Measurements from ENCODE around the gene ZNF354B.

DNA sequence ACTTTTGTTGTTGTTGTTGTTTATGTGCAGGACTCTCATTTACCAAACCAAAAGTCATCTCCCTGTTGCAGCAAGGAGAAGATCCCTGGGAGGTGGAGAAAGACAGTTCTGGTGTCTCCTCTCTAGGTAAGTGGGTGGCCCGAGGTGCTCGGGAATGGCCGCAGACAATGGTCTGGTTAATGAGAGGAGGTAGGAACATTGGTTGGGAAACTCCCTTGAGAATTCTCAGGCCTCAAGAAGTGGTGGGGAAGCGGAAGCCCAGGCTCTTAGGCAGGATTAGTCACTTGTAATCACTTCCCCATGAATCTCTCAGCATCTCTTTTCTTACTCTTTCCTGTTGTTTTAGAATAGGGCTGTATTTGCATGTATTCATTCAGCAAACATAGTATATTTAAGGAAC, 7.2 kb downstream of the ZNF354B start:
- TF ChIP-seq POLR2A (IDR thresholded peaks at IDR 0.05): no peak
- TF ChIP-seq, protein P1, sequence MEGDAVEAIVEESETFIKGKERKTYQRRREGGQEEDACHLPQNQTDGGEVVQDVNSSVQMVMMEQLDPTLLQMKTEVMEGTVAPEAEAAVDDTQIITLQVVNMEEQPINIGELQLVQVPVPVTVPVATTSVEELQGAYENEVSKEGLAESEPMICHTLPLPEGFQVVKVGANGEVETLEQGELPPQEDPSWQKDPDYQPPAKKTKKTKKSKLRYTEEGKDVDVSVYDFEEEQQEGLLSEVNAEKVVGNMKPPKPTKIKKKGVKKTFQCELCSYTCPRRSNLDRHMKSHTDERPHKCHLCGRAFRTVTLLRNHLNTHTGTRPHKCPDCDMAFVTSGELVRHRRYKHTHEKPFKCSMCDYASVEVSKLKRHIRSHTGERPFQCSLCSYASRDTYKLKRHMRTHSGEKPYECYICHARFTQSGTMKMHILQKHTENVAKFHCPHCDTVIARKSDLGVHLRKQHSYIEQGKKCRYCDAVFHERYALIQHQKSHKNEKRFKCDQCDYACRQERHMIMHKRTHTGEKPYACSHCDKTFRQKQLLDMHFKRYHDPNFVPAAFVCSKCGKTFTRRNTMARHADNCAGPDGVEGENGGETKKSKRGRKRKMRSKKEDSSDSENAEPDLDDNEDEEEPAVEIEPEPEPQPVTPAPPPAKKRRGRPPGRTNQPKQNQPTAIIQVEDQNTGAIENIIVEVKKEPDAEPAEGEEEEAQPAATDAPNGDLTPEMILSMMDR (IDR thresholded peaks at IDR 0.05): no peak
- TF ChIP-seq EP300 (IDR thresholded peaks at IDR 0.05): no peak
- no peak for TF ChIP-seq POLR2AphosphoS5 (IDR thresholded peaks at IDR 0.05)
